Islet of Langerhans (tissue), 1 donor: ENCODE measurements around the gene COLEC11.
"Not testable (repeated sequence)": the region's sequence is repeated elsewhere in the genome, so short reads cannot be mapped to it uniquely, and the experiment has no call there.

Experiments used
- FAIRE-seq: peaks from one replicate; lab custom pipeline; 2011; peaks lifted over from hg19 to GRCh38; lab: Jason Lieb, UNC

COLEC11 gene

GRCh38 chr2:3606028-3606369 is 11.1 kb downstream of the COLEC11 start:
- FAIRE-seq: no peak

- FAIRE-seq: no peak
Observed at GRCh38 chr2:3606370-3607201, 11.7 kb downstream of the COLEC11 start.

GRCh38 chr2:3608373-3609278 is 13.7 kb downstream of the COLEC11 start:
- FAIRE-seq: no peak

GRCh38 chr2:3609279-3609673 is 14.4 kb downstream of the COLEC11 start:
- FAIRE-seq: not testable (repeated sequence)

GRCh38 chr2:3610415-3610814 is 15.5 kb downstream of the COLEC11 start:
- FAIRE-seq: no peak

- FAIRE-seq: no peak
Observed at GRCh38 chr2:3610881-3611505, 16.1 kb downstream of the COLEC11 start.

GRCh38 chr2:3611589-3611988 is 16.7 kb downstream of the COLEC11 start:
- no peak for FAIRE-seq

- FAIRE-seq: no peak
Observed at GRCh38 chr2:3612639-3613523, 18.0 kb downstream of the COLEC11 start.

GRCh38 chr2:3613524-3613905 is 18.6 kb downstream of the COLEC11 start:
- no peak for FAIRE-seq

GRCh38 chr2:3614743-3615142 is 19.8 kb downstream of the COLEC11 start:
- not testable (repeated sequence) for FAIRE-seq

- not testable (repeated sequence) for FAIRE-seq
Observed at GRCh38 chr2:3615541-3616200, 20.8 kb downstream of the COLEC11 start.

GRCh38 chr2:3616435-3617197 is 21.7 kb downstream of the COLEC11 start:
- FAIRE-seq: not testable (repeated sequence)

- FAIRE-seq: no peak
Observed at GRCh38 chr2:3617198-3617890, 22.4 kb downstream of the COLEC11 start.

GRCh38 chr2:3618367-3618766 is 23.5 kb downstream of the COLEC11 start:
- no peak for FAIRE-seq

- FAIRE-seq: no peak
Observed at GRCh38 chr2:3619033-3619432, 24.1 kb downstream of the COLEC11 start.

- not testable (repeated sequence) for FAIRE-seq
Observed at GRCh38 chr2:3619661-3620060, 24.7 kb downstream of the COLEC11 start.

GRCh38 chr2:3620834-3621233 is 25.9 kb downstream of the COLEC11 start:
- no peak for FAIRE-seq

GRCh38 chr2:3622967-3623366 is 28.1 kb downstream of the COLEC11 start:
- FAIRE-seq: no peak

GRCh38 chr2:3624059-3624794 is 29.3 kb downstream of the COLEC11 start:
- no peak for FAIRE-seq
